ENCODE data around the gene S1PR5.
"Not testable (repeated sequence)": the region's sequence is repeated elsewhere in the genome, so short reads cannot be mapped to it uniquely, and the experiment has no call there.

The S1PR5 gene

DNA sequence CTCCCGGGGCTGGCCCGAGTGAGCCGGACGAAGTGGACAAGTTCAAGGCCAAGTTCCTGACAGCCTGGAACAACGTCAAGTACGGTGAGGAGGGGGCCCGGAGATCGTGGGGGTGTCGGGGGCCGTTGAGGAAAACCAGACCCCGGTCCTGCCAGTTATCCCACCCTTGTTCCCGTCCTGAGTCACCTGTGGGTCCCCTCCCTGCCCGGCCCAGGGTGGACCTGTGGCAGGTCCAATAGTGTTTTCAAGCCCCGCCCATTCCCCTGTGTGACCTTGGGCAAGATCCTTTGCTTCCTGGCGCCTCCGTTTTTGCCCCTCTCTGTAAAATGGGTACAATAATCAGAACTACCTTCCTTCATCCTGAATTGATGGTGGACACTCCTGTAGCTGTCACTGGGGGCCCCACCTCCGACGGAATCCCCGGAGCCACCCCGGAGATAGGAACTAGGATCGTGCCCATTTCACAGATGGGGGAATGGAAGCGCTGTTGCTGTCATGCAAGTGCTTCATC is 27.1 kb upstream of the S1PR5 start:
- DNase-seq, result peak; percentile 15

DNA sequence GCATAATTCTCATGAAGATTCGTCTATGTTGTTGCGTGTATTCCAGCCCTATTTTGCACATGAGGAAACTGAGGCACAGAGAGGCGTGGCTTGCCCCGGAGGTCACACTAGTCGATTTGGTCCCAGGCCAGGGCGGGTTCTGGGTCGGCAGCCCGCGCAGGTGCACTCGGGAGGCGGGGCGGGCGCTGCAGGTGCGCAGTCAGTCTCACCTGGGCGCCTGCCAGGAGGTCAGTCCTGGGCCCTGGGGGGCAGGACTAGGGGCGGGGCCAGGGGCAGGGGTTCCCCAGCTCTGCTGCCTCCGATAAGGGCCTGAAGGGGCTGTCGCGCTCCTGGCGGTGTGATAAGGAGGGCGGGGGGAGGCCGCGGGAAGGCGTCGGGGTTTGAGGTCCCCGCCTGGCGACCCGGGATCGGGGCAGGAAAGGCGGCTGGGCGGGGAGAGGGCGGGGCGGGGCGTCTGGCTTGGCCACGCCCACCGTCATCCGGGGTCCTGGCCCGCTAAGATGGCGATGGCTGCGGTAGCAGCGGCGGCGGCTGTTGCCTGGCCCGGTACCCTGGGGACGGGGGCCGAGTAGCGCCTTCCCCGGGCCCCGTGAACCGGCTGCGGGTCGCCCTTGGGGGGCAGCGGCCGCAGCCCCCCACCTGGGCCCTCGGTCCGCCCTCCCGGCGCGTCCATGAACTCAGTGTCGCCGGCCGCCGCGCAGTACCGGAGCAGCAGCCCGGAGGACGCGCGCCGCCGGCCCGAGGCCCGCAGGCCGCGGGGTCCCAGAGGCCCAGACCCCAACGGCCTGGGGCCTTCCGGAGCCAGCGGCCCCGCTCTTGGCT is 26.4 kb upstream of the S1PR5 start, which contains the start of gene ATG4D:
Gene ATG4D (plus strand): TSS at position 485 of the 822 bp plus-strand sequence. CDS start 187 bp downstream, at position 672.
- DNase-seq, result peak; percentile 77

DNA sequence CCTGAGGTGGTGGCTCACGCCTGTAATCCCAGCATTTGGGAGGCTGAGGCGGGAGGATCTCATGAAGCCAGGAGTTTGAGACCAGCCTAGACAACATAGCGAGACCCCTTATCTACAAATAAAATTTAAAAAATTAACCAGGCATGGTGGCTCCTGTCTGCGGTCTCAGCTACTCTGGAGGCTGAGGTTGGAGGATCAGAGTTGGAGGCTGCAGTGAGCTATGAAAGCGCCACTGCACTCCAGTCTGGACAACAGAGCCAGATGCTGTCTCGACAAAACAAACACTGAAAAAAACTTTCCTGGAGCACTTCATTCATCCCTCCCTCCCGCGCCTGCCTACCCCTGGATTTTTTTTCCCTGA is 25.8 kb upstream of the S1PR5 start:
- no peak for DNase-seq

DNA sequence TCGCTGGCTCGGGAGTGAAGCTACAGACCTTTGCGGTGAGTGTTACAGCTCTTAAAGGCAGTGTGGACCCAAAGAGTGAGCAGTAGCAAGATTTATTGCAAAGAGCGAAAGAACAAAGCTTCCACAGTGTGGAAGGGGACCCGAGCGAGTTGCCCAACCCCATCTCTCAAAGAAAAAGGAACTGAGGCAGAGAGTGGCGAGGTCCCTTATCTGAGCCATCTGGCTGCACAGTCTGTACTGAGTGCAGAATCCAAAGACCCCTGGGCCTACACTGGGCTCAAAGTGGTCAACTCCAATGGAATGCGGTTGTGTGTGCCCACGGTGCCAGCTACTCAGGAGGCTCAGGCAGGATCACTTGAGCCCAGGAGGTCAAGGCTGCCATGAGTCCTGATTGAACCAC is 21.8 kb upstream of the S1PR5 start:
- not testable (repeated sequence) for DNase-seq

DNA sequence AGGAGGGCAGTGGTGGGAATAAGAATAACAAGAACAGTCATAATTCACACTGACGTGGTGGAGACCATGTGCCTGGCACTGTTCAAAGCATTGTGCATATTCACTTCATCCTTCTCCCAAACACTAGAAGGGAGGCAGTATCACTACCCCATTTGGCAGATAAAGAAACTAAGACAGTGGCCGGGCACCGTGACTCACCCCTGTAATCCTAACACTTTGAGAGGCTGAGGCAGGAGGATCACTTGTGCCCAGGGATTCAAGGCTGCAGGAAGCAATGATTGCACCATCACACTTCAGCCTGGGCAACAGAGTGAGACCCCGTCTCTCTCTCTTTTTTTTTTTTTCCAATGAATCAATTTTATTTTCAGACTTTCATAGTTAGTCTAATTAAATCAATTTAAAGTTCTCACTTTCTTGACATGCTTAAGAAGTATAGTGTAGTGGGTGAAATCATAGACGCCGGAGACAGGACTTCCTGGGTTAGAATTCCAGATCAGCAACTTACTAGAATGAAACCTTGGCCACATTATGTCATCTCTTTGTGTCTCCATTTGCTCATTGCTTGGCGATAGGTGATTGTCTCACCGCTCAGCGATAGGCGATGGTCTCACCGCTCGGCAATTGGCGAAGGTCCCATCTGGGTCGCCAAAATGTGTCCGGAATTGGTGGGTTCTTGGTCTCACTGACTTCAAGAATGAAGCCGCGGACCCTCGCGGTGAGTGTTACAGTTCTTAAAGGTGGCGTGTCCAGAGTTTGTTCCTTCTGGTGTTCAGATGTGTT is 21.1 kb upstream of the S1PR5 start:
- no peak for DNase-seq

DNA sequence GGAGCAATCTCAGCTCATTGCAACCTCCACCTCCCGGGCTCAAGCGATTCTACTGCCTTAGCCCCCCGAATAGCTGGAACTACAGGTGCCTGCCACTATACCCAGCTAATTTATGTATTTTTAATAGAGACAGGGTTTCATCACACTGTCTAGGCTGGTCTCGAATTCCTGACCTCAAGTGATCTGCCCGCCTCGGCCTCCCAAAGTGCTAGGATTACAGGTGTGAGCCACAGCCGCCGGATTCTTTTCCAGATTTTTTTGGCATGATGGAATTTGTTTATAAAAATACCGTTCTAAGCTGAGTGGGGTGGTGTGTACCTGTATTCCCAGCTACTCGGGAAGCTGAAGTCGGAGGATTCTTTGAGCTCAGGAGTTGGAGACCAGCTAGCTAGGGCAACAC is 20.4 kb upstream of the S1PR5 start:
- DNase-seq, result no peak

DNA sequence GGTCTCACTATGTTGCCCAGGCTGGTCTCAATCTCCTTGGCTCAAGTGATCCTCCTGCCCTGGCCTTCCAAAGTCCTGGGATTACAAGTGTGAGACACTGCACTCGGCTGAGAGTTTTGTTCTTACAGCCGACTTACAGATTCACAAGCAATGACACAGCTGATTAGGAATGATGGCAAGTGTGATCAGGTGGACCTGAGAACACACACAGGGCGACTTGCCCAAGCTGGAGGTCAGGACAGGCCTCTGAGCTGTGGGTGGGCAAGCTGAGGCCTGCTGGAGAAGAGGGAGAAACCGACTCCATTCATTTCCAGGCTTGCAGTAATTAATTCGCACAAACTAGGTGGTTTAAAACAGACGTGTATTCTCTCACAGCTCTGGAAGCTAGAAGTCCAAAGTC is 18.4 kb upstream of the S1PR5 start:
- DNase-seq, result no peak

DNA sequence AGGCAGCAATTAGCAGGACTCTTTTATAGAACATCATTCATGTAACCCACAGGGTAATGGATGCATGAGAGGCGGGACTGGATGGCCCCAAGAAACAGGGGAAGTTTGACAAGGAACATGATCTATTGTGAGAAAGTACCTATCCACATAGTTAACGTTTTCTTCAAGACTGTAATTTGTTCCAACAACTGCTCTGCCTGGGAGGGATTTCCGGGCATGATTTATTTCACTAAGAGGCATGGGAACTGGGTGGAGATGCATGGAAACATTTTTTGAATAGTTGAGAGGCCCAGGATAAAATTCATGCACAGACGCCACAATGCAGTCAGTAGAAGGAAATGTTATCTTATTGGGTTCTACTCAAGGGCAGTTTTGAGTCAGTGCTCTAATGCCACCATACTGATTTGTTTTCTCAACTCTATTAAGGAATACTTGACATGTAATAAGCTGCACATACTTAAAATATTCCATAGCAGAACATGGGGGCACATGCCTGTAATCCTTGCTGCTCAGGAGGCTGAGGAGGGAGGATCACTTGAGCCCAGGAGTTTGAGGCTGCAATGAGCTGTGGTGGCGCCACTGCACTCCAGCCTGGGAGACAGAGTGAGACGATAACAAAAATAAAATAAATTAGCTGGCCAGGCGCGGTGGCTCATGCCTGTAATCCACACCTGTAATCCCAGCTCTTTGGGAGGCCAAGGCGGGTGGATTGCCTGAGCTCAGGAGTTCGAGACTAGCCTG is 16.6 kb upstream of the S1PR5 start:
- DNase-seq, result no peak

DNA sequence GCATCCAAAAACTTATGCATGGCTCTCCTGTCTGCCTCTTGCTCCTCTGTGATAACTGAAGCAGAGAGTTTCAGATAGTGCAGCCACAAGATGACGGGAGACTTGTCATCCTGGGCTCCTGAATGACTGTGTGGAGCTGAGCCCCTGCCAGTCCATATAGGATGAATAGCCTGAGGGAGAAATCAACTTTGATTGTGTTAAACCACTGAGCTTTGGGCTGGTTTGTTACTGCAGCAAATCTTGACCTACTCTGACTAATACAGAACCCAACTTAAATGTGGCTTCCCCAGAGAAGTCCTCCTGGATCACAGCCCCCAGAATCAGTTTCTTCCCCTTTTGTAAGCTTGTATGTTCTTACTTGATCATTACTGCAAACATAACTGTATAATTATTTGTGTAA is 15.2 kb upstream of the S1PR5 start:
- no peak for DNase-seq

DNA sequence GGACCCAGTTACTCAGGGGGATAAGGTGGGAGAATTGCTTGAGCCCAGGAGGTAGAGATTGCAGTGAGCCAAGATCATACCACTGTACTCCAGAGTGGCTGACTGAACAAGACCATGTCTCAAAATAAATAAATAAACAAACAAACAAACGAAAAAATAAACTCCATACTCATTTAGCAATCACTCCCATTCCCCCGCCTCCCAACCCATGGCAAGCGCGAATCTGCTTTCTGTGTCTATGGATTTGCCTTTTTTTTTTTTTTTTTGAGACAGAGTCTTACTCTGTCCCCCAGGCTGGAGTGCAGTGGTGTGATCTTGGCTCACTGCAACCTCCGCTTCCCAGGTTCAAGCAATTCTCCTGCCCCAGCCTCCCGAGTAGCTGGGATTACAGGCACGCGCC is 9.6 kb upstream of the S1PR5 start:
- DNase-seq, result not testable (repeated sequence)

DNA sequence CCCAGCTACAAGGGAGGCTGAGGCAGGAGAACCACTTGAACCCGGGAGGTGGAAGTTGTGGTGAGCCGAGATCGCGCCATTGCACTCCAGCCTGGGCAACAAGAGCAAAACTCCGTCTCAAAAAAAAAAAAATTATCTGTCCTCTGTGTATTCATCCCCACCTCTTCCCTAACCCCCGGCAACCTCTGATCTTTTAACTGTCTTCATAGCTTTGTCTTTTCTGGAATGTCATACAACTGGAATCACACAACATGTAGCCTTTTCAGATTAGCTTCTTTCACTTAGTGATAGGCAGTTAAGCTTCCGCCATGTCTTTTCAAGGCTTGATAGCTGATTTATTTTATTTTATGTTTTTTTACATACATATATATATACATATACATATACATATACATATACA is 8.4 kb upstream of the S1PR5 start:
- no peak for DNase-seq

DNA sequence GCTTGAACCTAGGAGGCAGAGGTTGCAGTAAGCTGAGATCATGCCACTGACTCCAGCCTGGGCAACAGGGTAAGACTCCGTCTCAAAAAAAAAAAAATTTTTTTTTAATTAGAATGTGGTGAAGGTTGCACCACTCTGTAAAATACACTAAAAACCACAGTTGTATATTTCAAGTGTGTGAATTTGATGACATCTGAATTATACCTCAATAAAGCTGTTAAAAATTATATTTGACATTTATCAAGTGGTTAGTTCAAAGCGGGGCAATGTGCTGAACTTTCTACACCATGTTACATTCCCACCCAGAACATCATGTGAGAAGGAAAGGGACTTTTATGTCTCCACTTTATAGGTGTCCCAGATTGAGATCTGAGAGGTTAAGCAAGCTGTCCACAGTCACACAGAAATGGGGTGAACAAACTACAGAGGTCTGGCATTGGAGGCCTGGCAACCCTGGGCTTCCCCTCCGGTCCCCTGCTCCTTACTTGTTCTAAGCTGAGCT is 5.9 kb upstream of the S1PR5 start:
- no peak for DNase-seq

DNA sequence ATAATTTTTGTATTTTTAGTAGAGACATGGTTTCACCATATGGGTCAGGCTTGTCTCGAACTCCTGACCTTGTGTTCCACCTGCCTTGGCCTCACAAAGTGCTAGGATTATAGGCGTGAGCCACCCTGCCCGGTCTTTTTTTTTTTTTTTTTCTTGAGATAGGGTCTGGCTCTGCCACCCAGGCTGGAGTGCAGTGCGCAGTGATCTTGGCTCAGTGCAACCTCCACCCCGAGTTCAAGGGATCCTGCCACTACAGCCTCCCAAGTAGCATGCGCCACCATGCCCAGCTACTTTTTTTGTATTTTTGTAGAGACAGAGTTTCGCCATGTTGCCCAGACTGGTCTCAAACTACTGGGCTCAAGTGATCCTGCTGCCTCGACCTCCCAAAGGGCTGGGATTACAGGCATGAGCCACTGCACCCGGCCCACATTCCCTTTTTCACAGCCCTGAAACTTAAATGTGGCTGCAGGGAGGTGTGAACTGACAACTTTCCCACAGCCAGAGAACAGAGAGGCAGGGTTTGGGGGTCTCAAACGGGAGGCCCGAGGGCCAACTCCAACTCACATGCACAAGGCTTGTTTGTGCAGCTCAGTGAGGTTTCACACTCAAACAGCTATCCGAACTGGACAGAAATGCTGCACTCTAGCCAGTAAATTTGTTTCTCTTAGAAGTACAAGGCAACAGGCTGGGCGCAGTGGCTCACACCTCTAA is 4.4 kb upstream of the S1PR5 start:
- DNase-seq, result no peak

DNA sequence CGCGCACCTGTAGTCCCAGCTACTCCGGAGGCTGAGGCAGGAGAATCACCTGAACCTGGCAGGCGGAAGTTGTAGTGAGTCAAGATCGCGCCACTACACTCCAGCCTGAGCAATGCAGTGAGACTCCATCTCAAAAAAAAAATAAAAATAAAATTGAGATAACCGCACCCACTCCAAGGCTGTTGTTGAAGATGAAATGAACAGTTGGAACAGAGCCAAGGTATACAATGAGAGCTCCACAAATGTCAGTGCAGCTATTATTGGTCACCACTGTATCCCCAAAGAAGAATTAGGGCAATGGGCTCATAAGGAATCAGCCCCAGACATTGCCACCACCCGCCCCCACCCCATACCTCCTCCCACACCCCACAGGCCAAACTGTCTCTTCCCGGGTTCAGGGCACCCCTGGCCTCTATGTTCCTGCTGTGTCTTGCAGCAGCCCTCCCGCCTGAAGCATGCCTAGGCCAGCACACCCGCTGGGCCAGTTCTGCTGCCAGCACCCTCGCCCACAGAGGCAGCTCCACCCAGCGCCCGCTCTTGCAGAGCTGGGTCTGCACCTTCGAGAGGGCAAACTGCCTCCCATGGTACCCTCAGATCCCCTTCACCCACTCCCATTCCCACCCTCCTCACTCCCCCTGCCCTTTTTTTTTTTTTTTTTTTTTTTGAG is 3.5 kb upstream of the S1PR5 start:
- no peak for DNase-seq

DNA sequence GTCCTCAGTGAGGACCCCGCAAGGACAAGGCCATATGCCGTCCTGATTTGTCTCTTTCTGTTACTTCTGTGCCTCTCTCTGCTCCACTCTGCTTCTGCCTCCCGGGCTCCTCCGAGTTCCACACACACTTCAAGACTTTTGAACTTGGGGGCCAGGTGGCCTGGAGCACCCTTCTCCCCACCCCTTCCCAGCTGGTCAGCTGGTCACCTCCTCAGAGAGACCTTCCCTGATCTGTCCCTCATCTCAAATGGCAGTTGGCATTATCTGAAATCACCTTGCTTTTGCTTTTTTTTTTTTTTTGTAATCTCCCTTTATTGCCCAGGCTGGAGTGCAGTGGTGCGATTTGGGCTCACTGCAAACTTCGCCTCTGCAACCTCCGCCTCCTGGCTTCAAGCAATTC is 2.2 kb upstream of the S1PR5 start:
- DNase-seq, result no peak

DNA sequence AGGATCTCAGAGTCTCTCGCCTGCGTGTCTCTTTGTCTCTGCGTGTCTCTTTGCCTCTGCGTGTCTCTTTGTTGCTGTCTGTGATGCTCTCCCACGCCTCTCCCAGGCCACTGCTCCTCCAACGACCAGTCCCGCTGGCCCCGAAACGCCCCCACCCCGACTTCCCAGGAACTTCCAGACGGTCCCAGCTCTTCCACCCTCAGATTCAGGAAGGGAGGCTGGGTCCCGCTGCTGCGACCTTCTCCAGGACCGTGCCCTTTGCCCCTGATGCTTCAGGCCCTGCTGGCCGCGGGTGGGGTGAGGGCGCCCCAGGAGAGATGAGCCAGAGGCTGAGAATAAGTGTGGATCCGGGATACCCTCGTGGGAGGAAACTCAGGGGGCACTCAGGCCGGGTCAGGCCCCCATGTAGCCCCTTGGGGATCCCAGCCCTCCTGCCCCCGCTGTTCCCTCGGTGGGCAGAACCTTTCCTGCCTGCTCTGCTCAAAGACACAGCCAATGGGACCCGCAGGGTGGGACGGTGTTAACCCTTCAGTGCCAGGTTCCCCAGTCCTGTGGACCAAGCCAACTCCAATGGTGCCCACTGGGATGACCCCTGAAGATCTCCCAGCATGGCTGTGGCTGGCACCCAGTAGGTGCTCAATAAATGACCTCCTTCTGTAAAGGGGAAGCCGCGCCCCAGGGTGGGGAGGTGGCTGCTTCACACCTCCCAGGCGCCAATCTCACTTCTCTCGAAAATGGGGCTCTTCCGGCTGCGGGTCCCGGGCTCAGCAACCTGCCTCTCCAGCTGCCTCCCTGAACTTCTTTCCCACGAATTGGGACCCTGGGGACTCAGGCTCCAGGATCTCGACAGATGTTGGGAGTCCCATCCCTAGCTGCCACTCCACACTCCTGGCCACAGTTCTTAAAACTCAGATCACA is 1.5 kb upstream of the S1PR5 start:
- no peak for DNase-seq

DNA sequence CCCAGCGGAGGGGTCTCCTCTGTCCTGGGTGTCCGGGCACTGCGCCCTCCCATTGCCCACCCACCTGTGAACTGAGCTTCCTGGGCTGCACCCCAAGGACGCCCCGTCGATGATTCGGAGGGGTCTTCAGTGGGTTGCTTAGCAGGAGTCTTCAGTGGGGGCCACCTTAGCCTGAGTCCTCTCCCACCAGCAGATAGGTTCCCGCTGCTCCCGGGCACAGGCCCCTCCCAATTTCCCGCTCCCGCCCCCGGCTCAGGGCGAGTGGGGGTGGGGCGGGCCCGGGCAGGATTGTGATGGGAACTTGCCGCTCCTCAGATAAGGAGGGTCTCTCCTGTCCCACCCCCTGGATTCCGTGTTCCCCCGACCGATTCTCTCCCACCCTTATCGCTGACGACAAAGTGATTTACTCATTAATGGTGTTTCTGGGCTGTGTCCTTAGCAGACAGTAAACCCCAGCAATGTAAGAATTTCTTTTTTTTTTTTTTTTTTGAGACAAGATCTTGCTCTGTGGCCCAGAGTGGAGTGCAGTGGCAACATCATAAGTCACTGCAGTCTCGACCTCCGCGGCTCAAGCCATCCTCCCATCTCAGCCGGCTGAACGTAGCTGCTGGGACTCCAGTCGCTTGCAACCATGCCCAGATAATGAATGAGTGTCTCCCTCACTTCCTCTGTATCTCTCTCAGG is 655 bp upstream of the S1PR5 start:
- no peak for DNase-seq

DNA sequence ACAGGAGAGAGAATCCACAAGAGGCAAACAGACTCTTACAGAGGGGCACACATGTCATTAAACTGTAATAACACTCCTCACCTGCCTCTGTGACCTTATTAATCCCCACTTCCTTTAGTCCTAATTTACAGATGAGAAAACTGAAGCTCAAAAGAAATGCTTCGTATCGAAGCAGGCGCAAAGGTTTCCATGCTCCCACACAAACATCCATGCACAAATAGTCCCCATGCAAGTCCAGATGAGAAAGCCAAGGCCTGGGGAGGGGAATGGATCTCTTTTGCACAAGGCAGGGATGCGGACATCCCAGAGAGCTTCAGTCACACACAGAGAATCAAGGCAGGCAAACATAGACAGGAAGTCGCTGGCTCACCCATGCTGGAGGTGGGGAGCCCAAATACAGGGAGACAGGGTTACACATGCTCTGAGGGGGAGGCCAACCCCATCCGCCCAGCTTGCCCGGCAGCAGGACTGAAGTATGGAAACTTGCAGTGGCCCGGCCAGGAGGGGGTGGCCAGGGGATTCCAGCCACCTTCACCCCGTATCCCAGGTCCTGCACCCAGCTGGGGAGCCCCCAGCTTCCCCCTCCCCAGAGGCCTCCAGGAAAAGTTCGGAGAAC is 468 bp downstream of the S1PR5 start:
- DNase-seq, result no peak

DNA sequence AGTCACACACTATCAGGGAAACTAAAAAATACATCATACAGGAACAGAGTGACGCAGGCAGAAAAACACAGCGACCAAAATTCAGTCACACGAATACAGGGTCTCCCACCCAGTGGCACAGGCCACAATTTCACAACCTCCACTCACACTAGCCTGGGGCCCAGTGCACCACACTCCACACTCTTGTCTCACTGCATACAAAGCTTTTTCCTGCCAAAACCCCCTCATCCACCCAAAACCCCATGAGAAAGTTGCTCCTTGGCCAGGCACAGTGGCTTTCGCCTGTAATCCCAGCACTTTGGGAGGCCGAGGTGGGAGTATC is 1.2 kb downstream of the S1PR5 start:
- no peak for DNase-seq
